VCaP (cell line): ENCODE results near the gene SERPINB7.
"Not testable (repeated sequence)": the region's sequence is repeated elsewhere in the genome, so short reads cannot be mapped to it uniquely, and the experiment has no call there.

Experiments used
- H3K27ac ChIP-seq: fragments of 450-650 bp; 2 replicates; pipeline ENCODE4 v1.5.1; 2017
- CTCF ChIP-seq: fragments of 450-650 bp; conservative IDR thresholded peaks from 2 replicates; pipeline ENCODE4 v1.5.1; 2017; ENCODE audit warnings: mild to moderate bottlenecking, moderate library complexity

SERPINB7 gene

GRCh38 chr18:63749489-63749888 lies 25.7 kb upstream of the SERPINB7 start:
- no peak for TF ChIP-seq CTCF
- no peak overlapping the region for H3K27ac ChIP-seq

- no peak for TF ChIP-seq CTCF
Observed at GRCh38 chr18:63752636-63753035, 22.6 kb upstream of the SERPINB7 start.

GRCh38 chr18:63753676-63754075 lies 21.5 kb upstream of the SERPINB7 start:
- H3K27ac ChIP-seq, result no peak overlapping the region
- no peak for TF ChIP-seq CTCF

More at GRCh38 chr18:63752636-63753035, 22.6 kb upstream of the SERPINB7 start:
- no peak overlapping the region for H3K27ac ChIP-seq

- TF ChIP-seq CTCF, result no peak
- H3K27ac ChIP-seq, result no peak overlapping the region
Observed at GRCh38 chr18:63757541-63757940, 17.7 kb upstream of the SERPINB7 start.

- H3K27ac ChIP-seq, result no peak overlapping the region
- TF ChIP-seq CTCF, result no peak
Observed at GRCh38 chr18:63758615-63759240, 16.5 kb upstream of the SERPINB7 start.

GRCh38 chr18:63759786-63760185 lies 15.4 kb upstream of the SERPINB7 start:
- not testable (repeated sequence) for H3K27ac ChIP-seq

- no peak overlapping the region for H3K27ac ChIP-seq
- TF ChIP-seq CTCF, result no peak
Observed at GRCh38 chr18:63762518-63762917, 12.7 kb upstream of the SERPINB7 start.

- H3K27ac ChIP-seq, result no peak overlapping the region
- TF ChIP-seq CTCF, result no peak
Observed at GRCh38 chr18:63763831-63764600, 11.2 kb upstream of the SERPINB7 start.
